Measurements from ENCODE around the gene ZNF44.
"Not testable (repeated sequence)": the region's sequence is repeated elsewhere in the genome, so short reads cannot be mapped to it uniquely, and the experiment has no call there.

ZNF44 gene

GRCh38 chr19:12314553-12314952 lies 19.9 kb upstream of the ZNF44 start:
- Histone ChIP-seq H3K4me3 (ENCODE audit: insufficient read length, low read depth) (no peak overlapping the region), H3K4me1 (ENCODE audit: insufficient read depth, insufficient read length) (no peaks in the 10 kb centered on the region), H3K36me3 (ENCODE audit: insufficient read depth, insufficient read length, low read length) (peaks cover 17% of the 10 kb centered on the region), H3K9ac (ENCODE audit: insufficient read length, low read depth) (no peak overlapping the region), H3K9me3 (ENCODE audit: insufficient read depth, low read length) (peaks cover 18% of the 10 kb centered on the region), H3K27me3 (ENCODE audit: insufficient read depth, insufficient read length) (no peaks in the 10 kb centered on the region)
- DNase-seq (ENCODE audit: low read depth, low spot score): no peak
- TF ChIP-seq SUZ12 (IDR thresholded peaks at IDR 0.05; ENCODE audit: extremely low read depth, insufficient read depth, insufficient read length) (no peak), YY1 (IDR thresholded peaks at IDR 0.05; ENCODE audit: insufficient read depth, insufficient read length) (no peak), ZNF274 (IDR thresholded peaks at IDR 0.05; ENCODE audit: low read depth, low read length) (no peak)

- H3K4me3 ChIP-seq (ENCODE audit: insufficient read length, low read depth); H3K9me3 ChIP-seq (ENCODE audit: insufficient read depth, low read length); H3K9ac ChIP-seq (ENCODE audit: insufficient read length, low read depth); H3K4me1 ChIP-seq (ENCODE audit: insufficient read depth, insufficient read length); DNase-seq (ENCODE audit: low read depth, low spot score); H3K36me3 ChIP-seq (ENCODE audit: insufficient read depth, insufficient read length, low read length); H3K27me3 ChIP-seq (ENCODE audit: insufficient read depth, insufficient read length): not testable (repeated sequence)
These were observed 14.2 kb upstream of the ZNF44 start for GRCh38 chr19:12308891-12309290.

GRCh38 chr19:12295191-12295590 lies 508 bp upstream of the ZNF44 start:
- H3K4me3 ChIP-seq (ENCODE audit: insufficient read length, low read depth): peak overlapping the region; percentile 91
- no peaks in the 10 kb centered on the region for H3K9me3 ChIP-seq (ENCODE audit: insufficient read depth, low read length)
- H3K4me1 ChIP-seq (ENCODE audit: insufficient read depth, insufficient read length): peaks cover 3% of the 10 kb centered on the region
- no peak for DNase-seq (ENCODE audit: low read depth, low spot score)
- H3K27me3 ChIP-seq (ENCODE audit: insufficient read depth, insufficient read length): no peaks in the 10 kb centered on the region
- H3K36me3 ChIP-seq (ENCODE audit: insufficient read depth, insufficient read length, low read length): peaks cover 17% of the 10 kb centered on the region
- TF ChIP-seq YY1 (IDR thresholded peaks at IDR 0.05; ENCODE audit: insufficient read depth, insufficient read length) (no peak), ZNF274 (IDR thresholded peaks at IDR 0.05; ENCODE audit: low read depth, low read length) (no peak), SUZ12 (IDR thresholded peaks at IDR 0.05; ENCODE audit: extremely low read depth, insufficient read depth, insufficient read length) (no peak)
- peak overlapping the region; percentile 73 for H3K9ac ChIP-seq (ENCODE audit: insufficient read length, low read depth)

- H3K9ac ChIP-seq (ENCODE audit: insufficient read length, low read depth): peak overlapping the region; percentile 92
- no peaks in the 10 kb centered on the region for H3K27me3 ChIP-seq (ENCODE audit: insufficient read depth, insufficient read length)
- DNase-seq (ENCODE audit: low read depth, low spot score): peak; percentile 39
- H3K9me3 ChIP-seq (ENCODE audit: insufficient read depth, low read length): no peaks in the 10 kb centered on the region
- TF ChIP-seq YY1 (IDR thresholded peaks at IDR 0.05; ENCODE audit: insufficient read depth, insufficient read length) (no peak), SUZ12 (IDR thresholded peaks at IDR 0.05; ENCODE audit: extremely low read depth, insufficient read depth, insufficient read length) (no peak), ZNF274 (IDR thresholded peaks at IDR 0.05; ENCODE audit: low read depth, low read length) (no peak)
- H3K4me3 ChIP-seq (ENCODE audit: insufficient read length, low read depth): peak overlapping the region; percentile 91
- H3K4me1 ChIP-seq (ENCODE audit: insufficient read depth, insufficient read length): peaks cover 4% of the 10 kb centered on the region
- peaks cover 17% of the 10 kb centered on the region for H3K36me3 ChIP-seq (ENCODE audit: insufficient read depth, insufficient read length, low read length)
These were observed 870 bp downstream of the ZNF44 start for GRCh38 chr19:12293777-12294248.

- peaks cover 27% of the 10 kb centered on the region for H3K36me3 ChIP-seq (ENCODE audit: insufficient read depth, insufficient read length, low read length)
- H3K4me3 ChIP-seq (ENCODE audit: insufficient read length, low read depth): no peak overlapping the region
- H3K9ac ChIP-seq (ENCODE audit: insufficient read length, low read depth): no peak overlapping the region
- no peaks in the 10 kb centered on the region for H3K9me3 ChIP-seq (ENCODE audit: insufficient read depth, low read length)
- TF ChIP-seq YY1 (IDR thresholded peaks at IDR 0.05; ENCODE audit: insufficient read depth, insufficient read length): no peak
- no peak for TF ChIP-seq SUZ12 (IDR thresholded peaks at IDR 0.05; ENCODE audit: extremely low read depth, insufficient read depth, insufficient read length)
- no peak for TF ChIP-seq ZNF274 (IDR thresholded peaks at IDR 0.05; ENCODE audit: low read depth, low read length)
- DNase-seq (ENCODE audit: low read depth, low spot score): no peak
- H3K27me3 ChIP-seq (ENCODE audit: insufficient read depth, insufficient read length): no peaks in the 10 kb centered on the region
- peaks cover 4% of the 10 kb centered on the region for H3K4me1 ChIP-seq (ENCODE audit: insufficient read depth, insufficient read length)
These were observed 5.0 kb downstream of the ZNF44 start for GRCh38 chr19:12289790-12290065.

- no peak for DNase-seq (ENCODE audit: low read depth, low spot score)
- Histone ChIP-seq H3K27me3 (ENCODE audit: insufficient read depth, insufficient read length) (no peaks in the 10 kb centered on the region), H3K4me1 (ENCODE audit: insufficient read depth, insufficient read length) (peaks cover 2% of the 10 kb centered on the region), H3K4me3 (ENCODE audit: insufficient read length, low read depth) (no peak overlapping the region), H3K36me3 (ENCODE audit: insufficient read depth, insufficient read length, low read length) (peaks cover 38% of the 10 kb centered on the region), H3K9ac (ENCODE audit: insufficient read length, low read depth) (no peak overlapping the region), H3K9me3 (ENCODE audit: insufficient read depth, low read length) (peaks cover 6% of the 10 kb centered on the region; the same call in 1 of the 2 replicates)
- no peak for TF ChIP-seq YY1 (IDR thresholded peaks at IDR 0.05; ENCODE audit: insufficient read depth, insufficient read length)
- TF ChIP-seq ZNF274 (IDR thresholded peaks at IDR 0.05; ENCODE audit: low read depth, low read length): no peak
- no peak for TF ChIP-seq SUZ12 (IDR thresholded peaks at IDR 0.05; ENCODE audit: extremely low read depth, insufficient read depth, insufficient read length)
These were observed 6.7 kb downstream of the ZNF44 start for GRCh38 chr19:12287958-12288500.

- no peak for DNase-seq (ENCODE audit: low read depth, low spot score)
- H3K36me3 ChIP-seq (ENCODE audit: insufficient read depth, insufficient read length, low read length): peaks cover 21% of the 10 kb centered on the region
- peaks cover 30% of the 10 kb centered on the region for H3K9me3 ChIP-seq (ENCODE audit: insufficient read depth, low read length)
- H3K4me3 ChIP-seq (ENCODE audit: insufficient read length, low read depth): no peak overlapping the region
- no peaks in the 10 kb centered on the region for H3K27me3 ChIP-seq (ENCODE audit: insufficient read depth, insufficient read length)
- peaks cover 2% of the 10 kb centered on the region for H3K4me1 ChIP-seq (ENCODE audit: insufficient read depth, insufficient read length)
- H3K9ac ChIP-seq (ENCODE audit: insufficient read length, low read depth): no peak overlapping the region
- TF ChIP-seq YY1 (IDR thresholded peaks at IDR 0.05; ENCODE audit: insufficient read depth, insufficient read length) (no peak), ZNF274 (IDR thresholded peaks at IDR 0.05; ENCODE audit: low read depth, low read length) (no peak), SUZ12 (IDR thresholded peaks at IDR 0.05; ENCODE audit: extremely low read depth, insufficient read depth, insufficient read length) (no peak)
These were observed 10.1 kb downstream of the ZNF44 start for GRCh38 chr19:12284631-12285030.

GRCh38 chr19:12284226-12284625 lies 10.5 kb downstream of the ZNF44 start:
- Histone ChIP-seq H3K4me1 (ENCODE audit: insufficient read depth, insufficient read length) (peaks cover 2% of the 10 kb centered on the region), H3K4me3 (ENCODE audit: insufficient read length, low read depth) (no peak overlapping the region), H3K9me3 (ENCODE audit: insufficient read depth, low read length) (peaks cover 34% of the 10 kb centered on the region), H3K9ac (ENCODE audit: insufficient read length, low read depth) (no peak overlapping the region), H3K36me3 (ENCODE audit: insufficient read depth, insufficient read length, low read length) (peaks cover 21% of the 10 kb centered on the region), H3K27me3 (ENCODE audit: insufficient read depth, insufficient read length) (no peaks in the 10 kb centered on the region)
- TF ChIP-seq SUZ12 (IDR thresholded peaks at IDR 0.05; ENCODE audit: extremely low read depth, insufficient read depth, insufficient read length) (no peak), YY1 (IDR thresholded peaks at IDR 0.05; ENCODE audit: insufficient read depth, insufficient read length) (no peak), ZNF274 (IDR thresholded peaks at IDR 0.05; ENCODE audit: low read depth, low read length) (no peak)
- DNase-seq (ENCODE audit: low read depth, low spot score): no peak

All from NT2/D1 (cell line).